ENCODE measurements around the gene CDCA4.
A peak's percentile ranks its signal among the peaks of the same experiment; 100 is the strongest.

Gene CDCA4

DNA sequence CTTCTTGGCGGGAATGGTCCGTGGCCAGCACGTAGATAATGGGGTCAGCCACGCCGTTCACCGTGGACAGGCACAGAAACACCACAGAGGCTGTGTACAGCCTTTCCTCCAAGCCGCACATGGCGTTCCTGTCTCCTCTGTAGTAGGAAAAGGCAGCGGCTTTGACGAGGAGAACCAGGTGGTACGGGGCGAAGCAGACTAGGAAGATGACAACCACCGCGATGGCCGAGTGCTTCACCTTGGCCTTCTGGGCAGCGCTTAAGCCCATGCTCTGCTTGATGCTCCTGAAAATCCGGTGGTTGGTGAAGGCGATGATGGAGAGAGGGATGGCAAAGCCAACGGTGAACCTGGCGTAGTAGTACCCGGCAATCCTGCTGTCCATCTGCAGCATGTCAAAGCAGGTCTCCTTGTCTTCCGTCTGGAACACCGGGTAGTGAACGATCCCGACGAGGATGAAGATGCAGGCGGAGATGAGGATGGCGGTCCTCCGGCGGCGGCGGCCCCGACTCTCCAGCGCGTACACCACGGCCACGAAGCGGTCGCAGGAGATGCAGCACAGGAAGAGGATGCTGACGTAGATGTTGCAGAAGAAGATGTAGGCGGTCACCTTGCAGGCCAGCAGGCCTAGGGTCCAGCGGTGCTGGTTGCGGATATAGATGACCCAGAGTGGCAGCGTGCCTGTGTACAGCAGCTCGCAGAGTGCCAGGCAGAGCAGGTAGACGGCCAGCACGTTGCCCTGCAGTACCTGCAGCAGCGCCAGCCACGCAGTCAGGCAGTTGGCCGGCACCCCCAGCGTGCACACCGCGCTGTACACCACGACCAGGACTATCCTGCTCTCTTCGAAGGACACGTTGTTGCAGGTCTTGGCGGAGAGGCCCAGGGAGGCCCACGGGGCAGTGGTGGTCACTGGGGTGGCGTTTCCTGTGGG is 30.6 kb upstream of the CDCA4 start:
- Histone ChIP-seq H3K79me2 (ENCODE audit: control insufficient read depth, insufficient read depth, low read length, poor library complexity) (no peaks in the 10 kb centered on the region), H2AFZ (ENCODE audit: insufficient read depth, low read length, poor library complexity) (no peak overlapping the region), H3K36me3 (ENCODE audit: control insufficient read depth in 1 of 2, insufficient read depth in 2 of 2, low read length in 2 of 2) (no peaks in the 10 kb centered on the region), H3K79me1 (ENCODE audit: low read length) (no peaks in the 10 kb centered on the region), H2AK5ac (ENCODE audit: low read length) (no peak overlapping the region), H4K12ac (ENCODE audit: low read depth, low read length) (no peak overlapping the region), H3K9ac (ENCODE audit: low read length) (no peak overlapping the region), H3K4me2 (ENCODE audit: low read length) (no peak overlapping the region), H3K9me3 (ENCODE audit: insufficient read depth, low read depth, low read length) (peaks cover 3% of the 10 kb centered on the region), H2BK12ac (ENCODE audit: low read length) (no peak overlapping the region), H3K27ac (ENCODE audit: low read depth, low read length) (no peak overlapping the region), H3K18ac (ENCODE audit: low read length) (no peak overlapping the region), H4K8ac (ENCODE audit: low read depth, low read length) (no peak overlapping the region), H3K14ac (ENCODE audit: low read length) (no peak overlapping the region), H3K23ac (ENCODE audit: low read length) (no peak overlapping the region), H3K4me3 (ENCODE audit: low read depth, low read length) (no peak overlapping the region), H3K4me1 (ENCODE audit: control insufficient read depth in 1 of 2, insufficient read depth in 2 of 2, low read length in 2 of 2) (no peaks in the 10 kb centered on the region), H3K27me3 (ENCODE audit: insufficient read depth, low read length) (peaks cover 9% of the 10 kb centered on the region), H2BK120ac (ENCODE audit: insufficient read depth, low read length, poor library complexity) (no peak overlapping the region), H2BK5ac (ENCODE audit: low read depth, low read length, poor library complexity) (no peak overlapping the region), H4K91ac (ENCODE audit: low read depth, low read length) (no peak overlapping the region), H3K4ac (ENCODE audit: low read depth, low read length) (no peak overlapping the region)
- no CpG with 5 or more reads among the region's 59 CpGs for WGBS (ENCODE audit: extremely low coverage, insufficient coverage, insufficient read length)
- DNase-seq = peak in 1 of 2 donors; percentile 40

- H3K9me3 ChIP-seq (ENCODE audit: insufficient read depth, low read depth, low read length) = peaks cover 3% of the 10 kb centered on the region
- H3K4me1 ChIP-seq (ENCODE audit: control insufficient read depth in 1 of 2, insufficient read depth in 2 of 2, low read length in 2 of 2) = no peaks in the 10 kb centered on the region
- H4K12ac ChIP-seq (ENCODE audit: low read depth, low read length) = no peak overlapping the region
- H3K4me3 ChIP-seq (ENCODE audit: low read depth, low read length) = peak overlapping the region; percentile 1
- no peak overlapping the region for H3K27ac ChIP-seq (ENCODE audit: low read depth, low read length)
- H3K36me3 ChIP-seq (ENCODE audit: control insufficient read depth in 1 of 2, insufficient read depth in 2 of 2, low read length in 2 of 2) = no peaks in the 10 kb centered on the region
- H3K9ac ChIP-seq (ENCODE audit: low read length) = no peak overlapping the region
- H2BK120ac ChIP-seq (ENCODE audit: insufficient read depth, low read length, poor library complexity) = no peak overlapping the region
- H4K91ac ChIP-seq (ENCODE audit: low read depth, low read length) = no peak overlapping the region
- no peak overlapping the region for H4K8ac ChIP-seq (ENCODE audit: low read depth, low read length)
- H3K4me2 ChIP-seq (ENCODE audit: low read length) = no peak overlapping the region
- H3K23ac ChIP-seq (ENCODE audit: low read length) = no peak overlapping the region
- no peaks in the 10 kb centered on the region for H3K79me1 ChIP-seq (ENCODE audit: low read length)
- H3K14ac ChIP-seq (ENCODE audit: low read length) = no peak overlapping the region
- H3K27me3 ChIP-seq (ENCODE audit: insufficient read depth, low read length) = peaks cover 2% of the 10 kb centered on the region
- WGBS (ENCODE audit: extremely low coverage, insufficient coverage, insufficient read length) = no CpG with 5 or more reads among the region's 10 CpGs
- H2BK5ac ChIP-seq (ENCODE audit: low read depth, low read length, poor library complexity) = no peak overlapping the region
- no peak overlapping the region for H2AK5ac ChIP-seq (ENCODE audit: low read length)
- no peak overlapping the region for H2BK12ac ChIP-seq (ENCODE audit: low read length)
- peak in 1 of 2 donors; percentile 54 for DNase-seq
- no peaks in the 10 kb centered on the region for H3K79me2 ChIP-seq (ENCODE audit: control insufficient read depth, insufficient read depth, low read length, poor library complexity)
- H3K4ac ChIP-seq (ENCODE audit: low read depth, low read length) = no peak overlapping the region
- no peak overlapping the region for H3K18ac ChIP-seq (ENCODE audit: low read length)
- H2AFZ ChIP-seq (ENCODE audit: insufficient read depth, low read length, poor library complexity) = no peak overlapping the region
These were observed 29.6 kb upstream of the CDCA4 start for GRCh38 chr14:105050551-105050897.

GRCh38 chr14:105049753-105050550 is 29.1 kb upstream of the CDCA4 start:
- Histone ChIP-seq H3K27ac (ENCODE audit: low read depth, low read length) (no peak overlapping the region), H3K23ac (ENCODE audit: low read length) (no peak overlapping the region), H3K4me3 (ENCODE audit: low read depth, low read length) (no peak overlapping the region), H3K4me2 (ENCODE audit: low read length) (no peak overlapping the region), H3K18ac (ENCODE audit: low read length) (no peak overlapping the region), H3K27me3 (ENCODE audit: insufficient read depth, low read length) (no peaks in the 10 kb centered on the region), H3K4ac (ENCODE audit: low read depth, low read length) (no peak overlapping the region), H3K79me2 (ENCODE audit: control insufficient read depth, insufficient read depth, low read length, poor library complexity) (no peaks in the 10 kb centered on the region), H2BK12ac (ENCODE audit: low read length) (no peak overlapping the region), H3K9me3 (ENCODE audit: insufficient read depth, low read depth, low read length) (peaks cover 3% of the 10 kb centered on the region), H2BK5ac (ENCODE audit: low read depth, low read length, poor library complexity) (no peak overlapping the region), H3K9ac (ENCODE audit: low read length) (no peak overlapping the region), H3K79me1 (ENCODE audit: low read length) (no peaks in the 10 kb centered on the region), H2AFZ (ENCODE audit: insufficient read depth, low read length, poor library complexity) (no peak overlapping the region), H3K14ac (ENCODE audit: low read length) (no peak overlapping the region), H2AK5ac (ENCODE audit: low read length) (no peak overlapping the region), H4K91ac (ENCODE audit: low read depth, low read length) (no peak overlapping the region), H4K12ac (ENCODE audit: low read depth, low read length) (no peak overlapping the region), H3K36me3 (ENCODE audit: control insufficient read depth in 1 of 2, insufficient read depth in 2 of 2, low read length in 2 of 2) (no peaks in the 10 kb centered on the region), H3K4me1 (ENCODE audit: control insufficient read depth in 1 of 2, insufficient read depth in 2 of 2, low read length in 2 of 2) (no peaks in the 10 kb centered on the region), H2BK120ac (ENCODE audit: insufficient read depth, low read length, poor library complexity) (no peak overlapping the region), H4K8ac (ENCODE audit: low read depth, low read length) (no peak overlapping the region)
- no peak for DNase-seq
- no CpG with 5 or more reads among the region's 25 CpGs for WGBS (ENCODE audit: extremely low coverage, insufficient coverage, insufficient read length)

DNA sequence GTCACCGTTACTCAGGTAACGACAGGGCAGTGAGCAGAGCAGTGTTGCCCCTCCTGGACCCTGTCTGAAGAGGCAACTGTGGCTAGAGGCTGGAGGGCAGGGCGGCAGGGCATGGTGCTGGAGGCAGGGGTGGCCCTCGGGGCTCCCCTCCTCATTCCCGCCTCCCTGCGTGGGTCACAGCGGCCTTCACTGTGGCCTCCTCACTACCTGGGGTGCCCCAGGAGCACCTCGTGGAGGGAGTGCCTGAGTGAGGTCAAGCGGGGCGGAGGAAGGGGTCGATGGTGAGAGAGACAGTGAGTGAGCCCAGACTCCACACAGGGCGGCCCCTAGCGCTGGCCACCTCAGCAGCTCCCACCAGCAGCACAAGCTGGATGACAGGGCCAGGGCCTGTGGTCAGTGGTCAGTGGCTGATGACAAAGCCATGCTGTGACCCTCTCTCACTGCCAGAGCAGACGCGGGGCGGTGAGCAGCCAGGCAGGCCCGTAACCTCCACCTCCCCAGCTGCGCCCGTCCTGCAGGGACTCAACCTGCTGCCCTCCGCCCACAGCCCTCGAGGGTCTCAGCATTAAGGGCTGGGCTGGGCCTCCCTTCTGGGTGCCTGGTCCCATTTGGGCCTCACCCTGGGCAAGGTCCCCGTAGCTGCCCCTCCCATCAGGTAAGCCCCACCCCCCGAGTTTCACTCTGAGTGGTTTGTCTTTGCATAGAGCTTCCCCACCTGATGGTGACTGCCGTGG is 26.6 kb upstream of the CDCA4 start:
- Histone ChIP-seq H4K8ac (ENCODE audit: low read depth, low read length) (no peak overlapping the region), H3K36me3 (ENCODE audit: control insufficient read depth in 1 of 2, insufficient read depth in 2 of 2, low read length in 2 of 2) (no peaks in the 10 kb centered on the region)

More for the DNA sequence above, 26.6 kb upstream of the CDCA4 start:
- Histone ChIP-seq H3K23ac (ENCODE audit: low read length) (no peak overlapping the region), H3K9me3 (ENCODE audit: insufficient read depth, low read depth, low read length) (peaks cover 3% of the 10 kb centered on the region), H3K4me1 (ENCODE audit: control insufficient read depth in 1 of 2, insufficient read depth in 2 of 2, low read length in 2 of 2) (no peaks in the 10 kb centered on the region), H3K9ac (ENCODE audit: low read length) (no peak overlapping the region), H4K91ac (ENCODE audit: low read depth, low read length) (no peak overlapping the region), H3K18ac (ENCODE audit: low read length) (no peak overlapping the region), H2AK5ac (ENCODE audit: low read length) (no peak overlapping the region), H3K27ac (ENCODE audit: low read depth, low read length) (no peak overlapping the region), H2BK120ac (ENCODE audit: insufficient read depth, low read length, poor library complexity) (no peak overlapping the region), H3K27me3 (ENCODE audit: insufficient read depth, low read length) (peaks cover 2% of the 10 kb centered on the region), H2AFZ (ENCODE audit: insufficient read depth, low read length, poor library complexity) (no peak overlapping the region), H3K4ac (ENCODE audit: low read depth, low read length) (no peak overlapping the region), H4K12ac (ENCODE audit: low read depth, low read length) (no peak overlapping the region), H2BK12ac (ENCODE audit: low read length) (no peak overlapping the region), H3K4me3 (ENCODE audit: low read depth, low read length) (no peak overlapping the region), H3K79me1 (ENCODE audit: low read length) (no peaks in the 10 kb centered on the region), H2BK5ac (ENCODE audit: low read depth, low read length, poor library complexity) (no peak overlapping the region), H3K4me2 (ENCODE audit: low read length) (no peak overlapping the region), H3K14ac (ENCODE audit: low read length) (no peak overlapping the region), H3K79me2 (ENCODE audit: control insufficient read depth, insufficient read depth, low read length, poor library complexity) (no peaks in the 10 kb centered on the region)
- DNase-seq = no peak
- WGBS (ENCODE audit: extremely low coverage, insufficient coverage, insufficient read length) = no CpG with 5 or more reads among the region's 24 CpGs

Data from trophoblast cell (in vitro differentiated cells and primary cell).